K562 (cell line): Measurements from ENCODE around the gene LMAN1. TPM values are rescaled to one million over a fixed set of nuclear protein-coding genes. Genes with fewer than 3 reads are reported as not detected.

Experiments used
- ATAC-seq: fragments of 200-7000 bp; cut with Tn5 transposase; 3 replicates; pipeline ENCODE4 v1.9.1; 2020; ENCODE audit warnings: moderate library complexity
- BruUV-seq: library from RNA; stranded (reverse); fragments of 400-500 nt; replicated peaks from 2 replicates; lab custom pipeline; 2021; lab: Mats Ljungman, UMichigan
- CTCF ChIA-PET: fragments of 300-600 bp; formaldehyde crosslinking; extraction: SDS; loops from one replicate; lab custom pipeline; 2021; ENCODE audit warnings: low intra/inter-chr PET ratio; lab: Yijun Ruan, JAX
- POLR2A ChIA-PET: fragments of 300-600, 350-650 bp; sonication (Branson Sonifier 250); formaldehyde crosslinking; extraction: SDS; loops from one replicate; lab custom pipeline; 2021; ENCODE audit warnings: antibody characterized with exemption, inconsistent platforms; lab: Yijun Ruan, JAX
- DNase-seq, 4 experiments: peaks; one replicate each; pipeline versions ENCODE4 v3.0.0 to v3.0.0-alpha.2; 2011 to 2018; ENCODE audit warnings: low spot score in 3 of 4, mixed read lengths in 3 of 4; ENCODE audit errors: extremely low read depth in 1 of 4
- FAIRE-seq: peaks from 2 replicates; lab custom pipeline; 2011; peaks lifted over from hg19 to GRCh38; lab: Jason Lieb, UNC
- H2AFZ ChIP-seq: 2 replicates; pipeline ENCODE4 v1.6.0; 2011; ENCODE audit warnings: low read depth, low read length, control low read depth, inconsistent platforms
- H3K27ac ChIP-seq: fragments of 200-600 bp; 3 replicates; pipeline ENCODE4 v1.8.0; 2011; ENCODE audit warnings: low read depth, mild to moderate bottlenecking, control low read depth, inconsistent platforms, low read length, moderate library complexity, mixed read lengths; ENCODE audit errors: extremely low read depth
- H3K27me3 ChIP-seq, 2 experiments: fragments of 300-600 bp in 1 of 2; 2 replicates in 1 of 2; 3 replicates in 1 of 2; pipeline versions ENCODE4 v1.6.0 to v1.8.0; 2011; ENCODE audit warnings: inconsistent platforms in 2 of 2, low read length in 2 of 2, mild to moderate bottlenecking in 1 of 2, mixed read lengths in 1 of 2, moderate library complexity in 1 of 2; ENCODE audit not compliant: control insufficient read depth in 2 of 2, insufficient read depth in 2 of 2
- H3K36me3 ChIP-seq: fragments of 300-600 bp; 3 replicates; pipeline ENCODE4 v1.8.0; 2011; ENCODE audit warnings: mild to moderate bottlenecking, low read length, inconsistent platforms; ENCODE audit not compliant: control insufficient read depth, insufficient read depth
- H3K4me1 ChIP-seq, 2 experiments: fragments of 200-600 bp in 1 of 2; replicated peaks in 1 of 2; 2 replicates in 1 of 2; 3 replicates in 1 of 2; pipeline versions ENCODE4 v1.5.1 to v1.8.0; 2011; ENCODE audit warnings: inconsistent platforms in 2 of 2, low read length in 2 of 2, mild to moderate bottlenecking in 1 of 2, mixed read lengths in 1 of 2, moderate library complexity in 1 of 2; ENCODE audit not compliant: control insufficient read depth in 2 of 2, insufficient read depth in 2 of 2
- H3K4me2 ChIP-seq: 2 replicates; pipeline ENCODE4 v1.6.1; 2011; ENCODE audit warnings: low read length, control low read depth, inconsistent platforms, mixed read lengths; ENCODE audit not compliant: insufficient read depth
- H3K4me3 ChIP-seq: fragments of 200-600 bp; sonication (generic), shearing (Covaris generic); 2 replicates; pipeline ENCODE4 v1.5.1; 2016; ENCODE audit warnings: control low read depth, inconsistent platforms
- H3K79me2 ChIP-seq: fragments of 200-600 bp; 3 replicates; pipeline ENCODE4 v1.8.0; 2011; ENCODE audit warnings: low read length, inconsistent platforms; ENCODE audit not compliant: control insufficient read depth, insufficient read depth
- H3K9ac ChIP-seq, 2 experiments: 2 replicates each; pipeline versions ENCODE4 v1.6.0 to v1.6.1; 2011; ENCODE audit warnings: low read depth in 2 of 2, low read length in 2 of 2, control low read depth in 1 of 2, inconsistent platforms in 1 of 2, mild to moderate bottlenecking in 1 of 2, mixed read lengths in 1 of 2; ENCODE audit not compliant: insufficient read depth in 1 of 2
- H3K9me1 ChIP-seq: one replicate; pipeline ENCODE4 v1.6.0; 2011; ENCODE audit warnings: inconsistent platforms, mild to moderate bottlenecking, low read length, moderate library complexity; ENCODE audit not compliant: control insufficient read depth, insufficient read depth
- H3K9me3 ChIP-seq: replicated peaks from 2 replicates; pipeline ENCODE4 v1.5.1; 2011; ENCODE audit warnings: low read depth, low read length, inconsistent platforms; ENCODE audit not compliant: control insufficient read depth, insufficient read depth
- H4K20me1 ChIP-seq: replicated peaks from 2 replicates; pipeline ENCODE4 v1.6.1; 2011; ENCODE audit warnings: low read length, inconsistent platforms, mixed read lengths; ENCODE audit not compliant: control insufficient read depth, insufficient read depth
- DEAF1 ChIP-seq: fragments of 450-650 bp; formaldehyde crosslinking; IDR thresholded peaks from 2 replicates; pipeline ENCODE4 v1.4.0; 2020; ENCODE audit warnings: mild to moderate bottlenecking, moderate library complexity
- FOXA1 ChIP-seq: fragments of 450-650 bp; IDR thresholded peaks from 2 replicates; pipeline ENCODE4 v1.6.1; 2016; ENCODE audit warnings: mild to moderate bottlenecking, borderline replicate concordance
- NKRF ChIP-seq: fragments of 450-650 bp; IDR thresholded peaks from 2 replicates; pipeline ENCODE4 v1.6.1; 2016; ENCODE audit warnings: borderline replicate concordance
- WGBS: fragments of 100-300 bp; shearing (Covaris generic); methylation state at CpG from one replicate; pipeline ENCODE4 v1.1.6; 2016; ENCODE audit warnings: low coverage, mixed read lengths; ENCODE audit not compliant: insufficient coverage; ENCODE audit errors: missing lambda C conversion rate; 5-methylcytosine and 5-hydroxymethylcytosine counted together
- in situ Hi-C: fragments of 300-500 bp; cut with MboI; formaldehyde crosslinking; loops from 4 replicates; pipeline ENCODE4 v1.15.0; 2018; ENCODE audit warnings: inconsistent platforms, mixed read lengths
- intact Hi-C: fragments of 100-400 bp; cut with micrococcal nuclease; formaldehyde crosslinking; loops from 2 replicates; pipeline ENCODE4 v1.14.2; 2022
- polyA plus RNA-seq, 8 experiments: library from polyadenylated mRNA; depleted of rRNA in 4 of 8; stranded (reverse) in 5 of 8; unstranded in 3 of 8; fragments of >200 nt; fragmentation: Nextera tagmentation in 2 of 8; fragmentation: Illumina TruSeq in 1 of 8; extraction: Ambion mirVana in 2 of 8; extraction: Trizol in 1 of 8; gene quantifications; 2 replicates each; pipeline versions ENCODE4 v1.2.1 to v1.2.3, GENCODE V29; 2011 to 2014; ENCODE audit warnings: inconsistent platforms in 1 of 8, missing spikeins in 1 of 8
- total RNA-seq, 7 experiments: library from RNA; depleted of rRNA in 6 of 7; stranded (reverse); fragments of >200 nt in 6 of 7; fragmentation: Illumina TruSeq in 2 of 7; extraction: Trizol in 2 of 7; gene quantifications; 2 replicates each; pipeline versions ENCODE4 v1.2.1 to v1.2.3, GENCODE V29; 2011 to 2021; ENCODE audit warnings: low replicate concordance in 1 of 7

Gene LMAN1
- total and polyA plus RNA-seq, 9 of the 15 experiments (the other 6 are each of a cell fraction or from before 2014, with no cell fraction given), result 18.8 to 108 (median 71.2) TPM

DNA sequence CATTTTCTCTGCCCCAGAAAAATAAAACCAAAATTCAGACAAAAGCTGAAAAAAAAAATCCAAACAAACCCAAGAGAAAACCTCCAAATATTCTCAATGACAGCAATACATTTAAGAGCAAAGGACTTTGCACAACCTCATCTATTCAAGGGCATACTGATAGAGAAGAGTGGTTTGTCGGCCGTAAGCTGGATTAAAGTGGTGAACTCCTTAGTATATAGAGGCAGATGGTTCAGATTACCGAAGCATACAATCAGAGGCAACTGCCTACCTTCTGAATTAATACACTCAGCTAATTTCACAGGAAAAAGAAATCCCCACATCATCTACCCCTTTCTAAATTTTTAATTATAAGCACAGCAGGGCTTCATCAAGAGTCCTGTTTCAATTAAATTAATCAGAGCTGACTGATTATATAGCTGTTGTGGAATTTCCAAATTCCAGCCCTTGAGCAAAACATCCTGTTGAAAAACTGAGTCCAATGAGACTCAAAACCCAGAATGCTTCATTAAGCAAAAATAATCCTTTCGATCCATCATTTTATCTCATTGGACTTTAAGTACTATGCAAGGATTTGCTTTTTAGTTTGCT lies 40.5 kb downstream of the LMAN1 start, which contains the start of gene CPLX4 (continued):
- TF ChIP-seq DEAF1 (CRISPR knock-in tag), result no peak

DNA sequence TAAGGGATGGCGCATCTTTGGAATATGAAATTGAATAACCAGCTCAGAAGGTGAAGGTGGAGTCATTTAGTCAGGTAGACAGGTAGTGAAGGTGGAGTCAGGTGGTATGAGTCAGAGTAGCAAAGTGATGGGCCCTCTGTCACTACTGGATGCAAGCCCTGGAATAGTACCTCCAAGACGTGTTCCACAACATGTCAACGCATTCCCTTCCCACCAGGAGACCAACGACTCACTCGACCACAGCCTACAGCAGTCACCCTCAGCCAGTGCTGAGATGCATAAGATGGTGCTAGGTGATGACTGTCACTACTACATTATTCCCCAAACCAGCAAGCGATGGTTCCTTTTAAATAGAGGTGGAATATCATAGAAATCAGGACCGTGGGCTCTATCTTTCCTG lies 47.4 kb downstream of the LMAN1 start:
- H3K9ac ChIP-seq, result no peak overlapping the region
- H3K27me3 ChIP-seq, result no peaks in the 10 kb centered on the region; a peak in 1 of 5 replicates
- H3K9me3 ChIP-seq, result no peaks in the 10 kb centered on the region
- no peaks in the 10 kb centered on the region for H3K36me3 ChIP-seq
- H3K4me2 ChIP-seq, result no peak overlapping the region
- TF ChIP-seq NKRF (no peak), FOXA1 (no peak)
- ATAC-seq (no peak), DNase-seq (no peak), FAIRE-seq (no peak)
- 2% methylated on average over 6 of the region's 7 CpGs for WGBS
- no peak overlapping the region for H3K4me3 ChIP-seq
- ChIA-PET POLR2A (no interaction called here), CTCF (no interaction called here)
- no peaks in the 10 kb centered on the region for H4K20me1 ChIP-seq
- BruUV-seq, result no TSS peak
- H3K27ac ChIP-seq, result no peak overlapping the region
- in situ Hi-C loops (no loop called here), intact Hi-C loops (no loop called here)
- H3K9me1 ChIP-seq, result no peaks in the 10 kb centered on the region
- no peak overlapping the region for H2AFZ ChIP-seq
- no peaks in the 10 kb centered on the region for H3K79me2 ChIP-seq
- H3K4me1 ChIP-seq, result peaks cover 0 to 5% of the 10 kb centered on the region in 2 experiments; a peak in 2 of 5 replicates
